Activated T-cell treated with anti-CD3 and anti-CD28 coated beads, Interleukin-2, amount 50 U/mL, for 48 hours (primary cell): Measurements from ENCODE around the gene KAZN.

Experiments
- DNase-seq, 2 experiments: peaks; one replicate each; pipeline ENCODE4 v3.0.0-alpha.2; 2020

KAZN gene

DNA sequence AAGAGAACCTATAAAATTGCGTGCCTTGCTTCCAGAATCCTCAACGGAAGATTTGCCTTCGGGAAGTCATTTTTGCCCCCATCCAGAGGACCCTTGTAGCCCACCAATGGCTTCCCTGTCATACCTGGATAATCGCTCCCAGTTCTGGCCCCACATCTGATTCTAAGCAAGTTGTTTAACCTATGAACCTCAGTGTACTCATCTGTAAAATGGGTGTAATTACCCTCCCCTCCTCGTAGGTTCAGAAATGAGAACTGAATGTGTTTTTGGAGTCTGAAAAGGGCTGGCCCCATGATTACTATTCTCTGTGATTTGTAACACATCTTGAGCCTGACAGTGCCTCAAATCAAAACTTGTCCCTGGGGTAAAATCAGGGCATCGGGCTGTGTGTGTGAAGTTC is 473.5 kb downstream of the KAZN start:
- no peak for DNase-seq

DNA sequence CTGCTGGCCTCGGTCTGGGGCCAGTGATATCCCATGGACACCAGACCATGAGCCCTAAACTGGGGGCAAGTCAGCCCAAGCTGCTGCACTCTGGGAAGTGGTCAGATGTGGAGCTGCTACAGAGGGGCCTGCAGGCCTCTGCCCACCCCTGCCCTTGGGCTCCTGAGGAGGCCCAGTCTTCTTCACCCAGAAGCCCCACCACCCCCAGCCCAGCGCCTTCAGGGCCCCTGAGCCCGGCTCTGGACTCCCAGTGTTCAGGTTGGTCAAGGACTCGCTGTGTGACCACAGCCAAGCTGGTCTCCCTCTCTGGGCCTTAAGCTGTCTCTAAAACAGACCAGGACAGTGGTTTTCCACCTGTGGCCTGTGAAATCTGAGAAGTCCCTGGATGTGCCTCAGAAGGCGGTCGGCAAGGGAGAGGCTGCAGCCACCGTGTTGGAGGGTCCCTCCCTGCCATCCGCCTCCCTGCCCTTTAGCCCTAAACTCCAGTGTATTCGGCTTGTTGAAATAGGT is 475.4 kb downstream of the KAZN start:
- DNase-seq = no peak

DNA sequence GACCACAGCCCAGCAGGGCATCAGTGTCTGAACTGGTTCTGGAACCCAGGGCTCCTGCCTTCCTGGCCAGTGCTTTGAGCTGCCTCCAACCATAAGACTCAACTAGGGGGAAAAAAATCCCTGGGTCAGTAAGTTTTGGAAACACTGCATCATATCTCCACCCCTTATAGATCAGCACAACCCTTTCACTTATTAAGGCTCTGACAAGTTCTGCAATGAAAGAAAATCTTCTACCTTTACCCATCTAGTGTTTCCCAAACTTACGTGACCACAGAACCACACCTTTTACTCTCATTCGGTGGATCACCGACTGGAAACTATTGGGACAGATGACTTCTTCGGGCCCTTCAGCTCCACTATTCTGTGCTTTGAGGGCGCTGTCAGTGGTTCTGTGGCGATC is 476.7 kb downstream of the KAZN start:
- no peak for DNase-seq

DNA sequence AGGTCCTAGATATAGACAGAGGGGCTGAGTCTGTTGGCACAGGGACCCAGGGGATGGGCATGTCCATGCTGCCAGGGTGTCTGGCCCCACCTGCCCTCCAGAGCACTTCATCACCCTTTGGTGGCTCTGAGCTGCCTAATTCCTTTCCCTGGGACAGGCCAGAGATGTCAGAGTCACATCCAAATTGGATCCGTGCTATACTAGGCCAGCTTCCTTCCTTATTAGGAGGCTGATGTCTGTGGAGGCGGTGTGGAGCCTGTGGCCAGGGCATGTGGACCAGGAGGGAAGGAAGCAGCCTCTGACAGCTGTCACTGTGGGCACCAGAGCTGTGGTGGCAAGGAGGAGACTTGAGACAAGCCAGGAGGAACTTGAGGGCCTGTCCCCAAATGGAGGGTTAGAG is 477.3 kb downstream of the KAZN start:
- DNase-seq = no peak

DNA sequence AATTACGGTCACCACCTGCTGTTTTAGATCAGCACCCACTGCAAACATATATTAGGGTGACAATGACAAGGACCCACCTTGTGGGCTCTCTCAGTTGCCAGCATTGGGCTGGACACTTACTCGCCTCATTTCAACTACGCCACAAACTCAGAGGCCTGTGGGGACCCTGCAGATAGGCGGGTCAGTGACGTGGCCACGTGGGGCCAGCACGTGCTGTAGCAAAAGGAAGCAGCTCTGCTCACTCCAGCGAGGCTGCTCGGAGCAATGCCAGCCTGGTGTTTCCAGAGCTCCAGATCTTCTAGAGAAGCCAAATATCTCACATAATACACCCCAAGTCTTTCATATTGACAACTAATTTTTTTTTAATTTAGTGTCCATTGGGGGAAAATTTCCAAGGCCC is 478.3 kb downstream of the KAZN start:
- no peak for DNase-seq

DNA sequence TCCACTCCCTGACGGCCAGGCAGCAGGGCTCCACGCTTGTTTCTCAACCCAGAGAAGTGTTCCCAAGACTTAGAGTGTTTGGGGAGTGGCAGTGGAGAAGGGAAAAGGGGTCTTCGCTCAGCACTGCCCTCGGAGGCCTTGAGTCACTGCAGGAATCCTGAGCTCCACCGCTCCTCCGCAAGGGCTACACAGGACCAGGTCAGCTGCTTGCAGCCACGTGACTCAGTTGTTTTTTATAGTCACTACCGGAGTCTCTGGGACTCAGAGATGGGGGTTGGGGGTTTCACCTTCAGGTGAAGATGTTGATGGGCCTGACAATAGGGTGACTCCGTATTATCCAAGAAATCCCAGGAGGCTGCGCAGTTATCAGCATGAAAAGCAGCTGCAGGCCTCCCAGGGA is 478.9 kb downstream of the KAZN start:
- no peak for DNase-seq

GRCh38 chr1:15080328-15081007 is 482.0 kb downstream of the KAZN start:
- no peak for DNase-seq

- DNase-seq = no peak
Observed at GRCh38 chr1:15081102-15081501, 482.6 kb downstream of the KAZN start.

DNA sequence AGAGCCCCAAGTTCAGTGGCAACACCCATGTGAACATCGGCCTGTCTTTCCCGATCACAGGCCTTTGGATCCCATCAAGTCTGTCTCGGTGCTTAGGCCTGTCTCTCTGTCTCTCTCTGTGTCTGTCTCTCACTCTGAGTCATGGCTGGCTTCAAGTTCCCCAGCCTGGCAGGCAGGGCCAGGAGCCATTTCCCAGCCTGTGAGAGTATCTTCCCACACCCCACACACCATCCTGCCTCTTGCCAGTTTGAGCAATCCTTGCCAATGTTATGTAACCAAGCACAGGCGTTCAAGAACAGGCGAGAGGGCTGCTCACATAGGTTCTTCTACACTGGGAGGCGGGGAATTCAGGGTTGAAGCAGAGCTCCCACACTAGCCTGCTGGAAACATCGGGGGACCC is 485.1 kb downstream of the KAZN start:
- DNase-seq = no peak

DNA sequence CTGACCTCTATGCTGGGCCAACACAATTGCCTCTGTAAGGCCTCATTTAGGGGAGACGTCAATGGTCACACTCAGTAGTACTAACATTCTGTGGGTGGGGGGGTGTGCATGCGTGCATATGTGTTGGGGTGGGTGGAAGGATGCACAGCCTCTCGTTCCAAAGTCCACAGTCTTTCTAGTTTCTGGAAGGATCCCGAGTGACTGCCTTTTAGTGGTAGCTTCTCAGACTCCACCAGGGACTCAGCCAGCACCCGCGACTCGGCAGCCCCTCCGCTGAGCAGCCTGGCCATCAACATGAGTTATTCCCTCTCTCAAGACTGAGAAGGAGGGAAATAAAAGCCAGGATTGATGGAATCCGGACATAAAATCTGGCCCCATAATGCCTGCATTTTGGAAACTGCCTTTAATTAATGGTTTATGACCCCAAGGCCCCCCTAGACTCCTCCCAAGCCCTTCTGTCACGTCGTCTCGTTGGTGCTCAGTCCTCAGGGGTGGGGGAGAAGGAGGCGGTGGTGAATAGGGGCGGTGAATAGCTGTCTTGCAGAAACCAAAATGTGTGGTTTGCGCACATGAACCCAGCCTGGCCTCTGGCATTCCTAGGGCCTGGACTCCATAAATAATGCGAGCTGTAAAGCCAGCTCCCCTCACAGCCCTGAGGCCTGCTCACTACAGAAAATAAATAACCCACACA is 489.9 kb downstream of the KAZN start:
- no peak for DNase-seq

DNA sequence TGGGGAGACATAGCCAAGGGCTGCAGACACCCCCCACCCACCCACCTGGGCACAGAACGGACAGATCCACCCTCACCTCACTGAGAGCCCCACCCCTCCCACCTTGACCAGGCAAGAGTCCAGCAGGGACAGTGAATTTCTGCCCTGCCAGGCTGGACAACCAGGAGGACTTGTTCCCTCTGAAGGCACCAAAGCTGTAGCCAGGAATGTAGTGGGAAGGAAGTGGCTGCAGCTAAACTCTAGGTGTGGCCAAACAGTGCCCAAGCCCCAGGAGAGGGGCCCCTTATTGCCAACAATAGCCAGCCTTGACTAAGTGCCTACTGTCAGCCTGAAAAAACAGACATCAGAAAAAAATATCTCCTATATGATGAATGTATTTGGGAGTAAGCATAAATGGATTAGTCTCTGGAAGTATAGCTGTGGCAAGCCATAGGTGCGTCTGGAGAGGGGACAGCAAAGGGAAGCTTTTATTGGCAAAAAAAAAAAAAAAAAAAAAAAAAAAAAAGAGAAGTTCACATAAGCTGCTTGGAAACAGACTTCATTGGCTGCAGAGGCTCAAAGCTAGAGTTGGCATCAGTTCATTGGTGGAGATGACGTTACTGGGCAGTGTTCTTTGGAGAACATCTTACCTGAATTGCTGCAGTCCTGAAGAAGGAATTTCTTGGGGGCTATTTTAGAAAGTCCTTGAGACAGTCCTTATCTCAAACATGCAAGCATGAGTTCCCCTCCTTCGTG is 490.9 kb downstream of the KAZN start:
- no peak for DNase-seq

DNA sequence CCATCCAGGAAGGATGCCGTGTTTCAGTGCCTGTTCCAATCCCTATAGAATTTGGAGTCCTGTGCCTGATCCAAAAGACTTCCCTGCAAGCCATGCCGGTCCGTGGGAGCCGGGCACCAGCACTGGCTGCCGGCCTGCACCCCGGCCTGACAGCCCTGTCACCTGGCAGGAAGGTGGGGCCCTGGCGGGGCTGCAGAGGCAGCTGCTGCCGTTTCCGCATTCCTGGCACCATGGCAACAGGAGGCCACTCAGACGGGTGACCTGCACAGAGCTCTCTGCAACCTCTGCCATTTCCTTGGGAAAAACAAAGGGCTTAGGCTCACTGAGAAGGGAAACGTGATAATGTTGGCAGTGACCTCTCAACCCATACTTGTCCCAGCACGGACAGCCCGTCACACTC is 491.9 kb downstream of the KAZN start:
- peak in 1 of 2 experiments; percentile 32 for DNase-seq

DNA sequence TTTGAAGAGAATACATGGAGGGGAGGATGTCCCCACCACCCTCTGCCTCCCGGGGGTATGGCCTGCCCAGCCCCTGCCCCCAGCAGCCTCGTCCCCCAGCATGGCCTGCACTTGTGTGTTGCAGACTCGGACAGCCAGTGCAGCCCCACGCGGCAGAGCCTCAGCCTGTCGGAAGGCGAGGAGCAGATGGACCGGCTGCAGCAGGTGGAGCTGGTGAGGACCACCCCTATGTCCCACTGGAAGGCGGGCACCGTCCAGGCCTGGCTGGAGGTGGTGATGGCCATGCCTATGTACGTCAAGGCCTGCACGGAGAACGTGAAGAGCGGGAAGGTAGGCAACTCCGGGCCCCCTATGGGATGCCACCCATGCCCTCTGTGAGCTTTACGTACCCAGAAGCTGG is 495.6 kb downstream of the KAZN start:
- DNase-seq = no peak

- no peak for DNase-seq
Observed at GRCh38 chr1:15094719-15095495, 496.4 kb downstream of the KAZN start.

GRCh38 chr1:15095496-15095875 is 497.0 kb downstream of the KAZN start:
- DNase-seq = no peak

- no peak for DNase-seq
Observed at GRCh38 chr1:15096293-15096692, 497.8 kb downstream of the KAZN start.

GRCh38 chr1:15098176-15099125 is 500.0 kb downstream of the KAZN start:
- no peak for DNase-seq

DNA sequence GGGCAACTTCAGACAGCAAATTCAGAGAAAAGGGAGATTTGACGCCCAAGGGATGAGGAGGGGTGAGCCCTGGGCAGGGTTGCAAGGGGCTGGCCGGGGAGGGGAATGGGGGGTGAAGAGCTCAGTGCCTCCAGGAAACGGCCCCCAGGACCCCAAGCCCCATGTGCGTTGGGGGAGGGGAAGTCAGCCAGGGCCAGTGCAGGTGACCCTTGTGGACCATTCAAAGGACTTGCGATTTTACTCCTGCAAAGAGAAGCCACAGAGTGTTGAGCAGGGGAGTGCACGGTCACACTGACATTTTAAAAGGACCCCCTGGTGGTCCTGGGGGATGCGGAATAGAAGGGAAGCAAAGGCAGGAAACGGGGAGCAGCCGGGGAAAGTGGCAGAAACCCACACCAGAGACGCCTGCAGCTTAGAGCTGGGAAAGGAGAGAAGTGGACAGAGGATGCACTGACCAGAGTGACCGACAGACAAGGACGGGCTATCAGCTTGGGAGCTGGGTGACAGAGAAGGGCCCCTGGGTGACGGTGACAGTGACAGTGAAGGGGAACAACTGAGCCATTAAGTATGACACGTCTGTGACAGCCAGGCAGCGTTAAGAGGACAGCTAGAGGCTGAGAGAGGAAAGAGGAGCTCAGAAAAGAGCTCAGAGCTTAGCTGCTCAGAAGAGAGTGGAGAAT is 501.1 kb downstream of the KAZN start:
- no peak for DNase-seq

- peak; percentile 69 to 73 for DNase-seq
Observed at GRCh38 chr1:15100121-15100879, 501.8 kb downstream of the KAZN start.
